SH-SY5Y (cell line): ENCODE results near the gene DLGAP4.

Experiments
- GATA2 ChIP-seq: IDR thresholded peaks from 2 replicates; pipeline ENCODE4 v1.6.1; 2011; ENCODE audit warnings: mild to moderate bottlenecking, low read depth, low read length
- GATA3 ChIP-seq: IDR thresholded peaks from 2 replicates; pipeline ENCODE4 v1.6.1; 2011; ENCODE audit warnings: low read depth, mild to moderate bottlenecking, low read length, moderate library complexity

DNA sequence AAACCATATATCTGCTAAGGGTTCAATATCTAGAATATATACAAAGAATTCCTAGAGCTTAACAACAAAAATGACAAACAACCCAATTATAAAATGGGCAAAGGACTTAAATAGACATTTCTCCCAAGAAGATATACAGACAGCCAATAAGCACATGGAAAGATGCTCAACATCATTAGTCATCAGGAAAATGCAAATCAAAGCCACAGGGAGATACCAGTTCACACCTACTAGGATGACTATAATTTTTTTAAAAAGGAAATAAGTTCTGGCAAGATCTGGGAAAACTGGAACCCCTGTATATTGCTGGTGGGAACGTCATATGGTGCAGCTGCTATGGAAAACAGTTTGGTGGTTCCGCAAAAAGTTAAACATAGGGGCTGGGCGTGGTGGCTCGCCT, 119.0 kb downstream of the DLGAP4 start:
- no peak for TF ChIP-seq GATA2
- TF ChIP-seq GATA3 = no peak
